Keratinocyte (primary cell): Measurements from ENCODE around the gene PLXNB2. TPM values are rescaled to one million over a fixed set of nuclear protein-coding genes. Genes with fewer than 3 reads are reported as not detected.

ENCODE experiments used
- DNase-seq: peaks from one replicate; pipeline ENCODE4 v3.0.0-alpha.2; 2011; ENCODE audit warnings: low read depth, missing footprints, low spot score
- FAIRE-seq: peaks from 2 replicates; lab custom pipeline; 2011; peaks lifted over from hg19 to GRCh38; lab: Jason Lieb, UNC
- H2AFZ ChIP-seq: 2 replicates; pipeline ENCODE4 v1.6.0; 2012; ENCODE audit warnings: low read length, control low read depth, inconsistent platforms; ENCODE audit not compliant: control insufficient read depth
- H3K27ac ChIP-seq: 2 replicates; pipeline ENCODE4 v1.5.1; 2011; ENCODE audit warnings: low read length; ENCODE audit not compliant: control insufficient read depth, insufficient read depth
- H3K27me3 ChIP-seq: 3 replicates; pipeline ENCODE4 v1.6.0; 2011; ENCODE audit warnings: low read length; ENCODE audit not compliant: control insufficient read depth, insufficient read depth; ENCODE audit errors: extremely low read depth
- H3K36me3 ChIP-seq, 2 experiments: 2 replicates in 1 of 2; 3 replicates in 1 of 2; pipeline ENCODE4 v1.5.1; 2011; ENCODE audit warnings: low read length in 2 of 2, mild to moderate bottlenecking in 1 of 2; ENCODE audit not compliant: control insufficient read depth in 2 of 2, insufficient read depth in 2 of 2; ENCODE audit errors: extremely low read depth in 1 of 2
- H3K4me1 ChIP-seq: 3 replicates; pipeline ENCODE4 v1.5.1; 2011; ENCODE audit warnings: low read length; ENCODE audit not compliant: control insufficient read depth, insufficient read depth; ENCODE audit errors: extremely low read depth
- H3K4me2 ChIP-seq: 3 replicates; pipeline ENCODE4 v1.6.0; 2011; ENCODE audit warnings: low read depth, low read length; ENCODE audit not compliant: control insufficient read depth, insufficient read depth; ENCODE audit errors: extremely low read depth
- H3K4me3 ChIP-seq, 3 experiments: fragments of 200-600 bp in 1 of 3; sonication (generic) in 1 of 3; 2 replicates in 2 of 3; 3 replicates in 1 of 3; pipeline ENCODE4 v1.5.1; 2011 to 2016; ENCODE audit warnings: low read length in 3 of 3, mild to moderate bottlenecking in 3 of 3, control low read depth in 2 of 3, inconsistent platforms in 1 of 3, low read depth in 1 of 3, mixed read lengths in 1 of 3, mixed run types in 1 of 3, moderate library complexity in 1 of 3; ENCODE audit not compliant: control insufficient read depth in 2 of 3, insufficient read depth in 2 of 3; ENCODE audit errors: extremely low read depth in 1 of 3
- H3K79me2 ChIP-seq: 2 replicates; pipeline ENCODE4 v1.6.0; 2012; ENCODE audit warnings: low read length; ENCODE audit not compliant: control insufficient read depth, insufficient read depth
- H3K9ac ChIP-seq: 3 replicates; pipeline ENCODE4 v1.6.0; 2011; ENCODE audit warnings: low read length; ENCODE audit not compliant: control insufficient read depth, insufficient read depth; ENCODE audit errors: extremely low read depth
- H3K9me1 ChIP-seq: 3 replicates; pipeline ENCODE4 v1.6.0; 2011; ENCODE audit warnings: low read length; ENCODE audit not compliant: control insufficient read depth, insufficient read depth; ENCODE audit errors: extremely low read depth
- H3K9me3 ChIP-seq: 2 replicates; pipeline ENCODE4 v1.5.1; 2012; ENCODE audit warnings: low read depth, low read length; ENCODE audit not compliant: control insufficient read depth
- H4K20me1 ChIP-seq: 3 replicates; pipeline ENCODE4 v1.6.0; 2011; ENCODE audit warnings: low read length; ENCODE audit not compliant: control insufficient read depth, insufficient read depth; ENCODE audit errors: extremely low read depth
- EZH2 ChIP-seq: IDR thresholded peaks from one replicate; pipeline ENCODE4 v1.6.1; 2012; ENCODE audit warnings: inconsistent platforms, mild to moderate bottlenecking, low read length, moderate library complexity
- dilution Hi-C: fragments of 300-500 bp; cut with MboI; formaldehyde crosslinking; loops from one replicate; pipeline ENCODE4 v1.7.0; 2020; ENCODE audit warnings: low sequenced_read_pairs; ENCODE audit not compliant: extremely low pct_ligation_motif_present
- polyA plus RNA-seq, 5 experiments: library from polyadenylated mRNA; depleted of rRNA in 3 of 5; stranded (reverse) in 3 of 5; stranded (forward) in 1 of 5; unstranded in 1 of 5; fragments of >200 nt; gene quantifications; 1 replicate in 1 of 5; 2 replicates in 3 of 5; 3 replicates in 1 of 5; pipeline versions ENCODE4 v1.2.1 to v1.2.3, GENCODE V29; 2011 to 2012; ENCODE audit warnings: missing spikeins in 2 of 5, low read depth in 1 of 5, low replicate concordance in 1 of 5
- TF ChIP-seq, protein P1 (sequence below), 3 experiments: IDR thresholded peaks in 1 of 3; conservative IDR thresholded peaks in 1 of 3; optimal IDR thresholded peaks in 1 of 3; 2 replicates in 2 of 3; 3 replicates in 1 of 3; pipeline versions ENCODE3 to v1.5.1; 2011; ENCODE audit warnings: low read length in 3 of 3, mild to moderate bottlenecking in 3 of 3, moderate library complexity in 2 of 3, control low read depth in 1 of 3, inconsistent platforms in 1 of 3; ENCODE audit not compliant: insufficient read depth in 2 of 3; ENCODE audit errors: extremely low read depth in 1 of 3

Gene PLXNB2
- polyA plus RNA-seq, 1 donor (not counting 4 experiments of a cell fraction or from before 2014, with no cell fraction given) = 44.3 TPM

DNA sequence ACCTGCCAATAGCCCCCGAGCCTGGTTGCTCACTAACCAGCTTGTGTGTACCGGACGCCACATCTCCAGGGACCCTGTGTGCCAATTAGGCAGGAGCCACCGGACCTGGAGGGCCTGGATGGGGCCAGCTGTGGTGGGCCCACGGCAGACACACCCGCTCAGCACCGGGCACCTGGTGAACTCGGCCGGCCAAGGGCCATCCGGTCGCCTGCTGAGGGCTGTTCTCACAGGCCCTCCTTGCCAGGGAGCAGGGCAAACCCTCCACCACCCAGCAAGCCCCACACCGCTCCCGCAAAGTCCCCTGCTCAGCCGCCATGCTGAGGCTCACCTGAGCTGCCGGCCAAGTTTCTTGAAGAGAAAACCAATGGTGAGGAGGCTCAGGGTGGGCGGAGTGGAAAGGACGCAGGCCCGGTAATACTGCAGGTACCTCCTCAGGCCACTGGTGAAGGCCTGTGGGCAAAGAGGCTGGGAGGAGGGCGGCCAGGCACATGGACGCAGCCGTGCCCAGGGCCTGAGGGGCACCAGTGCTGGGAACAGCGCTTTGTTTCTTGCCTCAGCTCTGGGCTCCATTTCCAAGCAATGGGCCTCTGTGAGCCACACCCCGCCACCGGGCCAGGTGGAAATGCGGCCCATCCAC lies 79.7 kb downstream of the PLXNB2 start:
- H3K9me3 ChIP-seq = no peaks in the 10 kb centered on the region
- no peak for DNase-seq
- no peaks in the 10 kb centered on the region for H3K9me1 ChIP-seq
- dilution Hi-C loops = no loop called here
- no peak overlapping the region for H3K4me3 ChIP-seq
- no peaks in the 10 kb centered on the region for H4K20me1 ChIP-seq
- no peaks in the 10 kb centered on the region for H3K27me3 ChIP-seq
- H3K9ac ChIP-seq = no peak overlapping the region
- no peaks in the 10 kb centered on the region for H3K79me2 ChIP-seq
- no peak for FAIRE-seq
- no peak overlapping the region for H2AFZ ChIP-seq
- H3K4me2 ChIP-seq = no peak overlapping the region
- peaks cover 6 to 24% of the 10 kb centered on the region in 2 experiments for H3K36me3 ChIP-seq
- no peaks in the 10 kb centered on the region for H3K4me1 ChIP-seq
- no peak overlapping the region for H3K27ac ChIP-seq
- no peak for TF ChIP-seq EZH2
- TF ChIP-seq, protein P1, sequence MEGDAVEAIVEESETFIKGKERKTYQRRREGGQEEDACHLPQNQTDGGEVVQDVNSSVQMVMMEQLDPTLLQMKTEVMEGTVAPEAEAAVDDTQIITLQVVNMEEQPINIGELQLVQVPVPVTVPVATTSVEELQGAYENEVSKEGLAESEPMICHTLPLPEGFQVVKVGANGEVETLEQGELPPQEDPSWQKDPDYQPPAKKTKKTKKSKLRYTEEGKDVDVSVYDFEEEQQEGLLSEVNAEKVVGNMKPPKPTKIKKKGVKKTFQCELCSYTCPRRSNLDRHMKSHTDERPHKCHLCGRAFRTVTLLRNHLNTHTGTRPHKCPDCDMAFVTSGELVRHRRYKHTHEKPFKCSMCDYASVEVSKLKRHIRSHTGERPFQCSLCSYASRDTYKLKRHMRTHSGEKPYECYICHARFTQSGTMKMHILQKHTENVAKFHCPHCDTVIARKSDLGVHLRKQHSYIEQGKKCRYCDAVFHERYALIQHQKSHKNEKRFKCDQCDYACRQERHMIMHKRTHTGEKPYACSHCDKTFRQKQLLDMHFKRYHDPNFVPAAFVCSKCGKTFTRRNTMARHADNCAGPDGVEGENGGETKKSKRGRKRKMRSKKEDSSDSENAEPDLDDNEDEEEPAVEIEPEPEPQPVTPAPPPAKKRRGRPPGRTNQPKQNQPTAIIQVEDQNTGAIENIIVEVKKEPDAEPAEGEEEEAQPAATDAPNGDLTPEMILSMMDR (optimal IDR thresholded peaks at IDR 0.05 in 1 of 3, IDR thresholded peaks at IDR 0.05 in 1 of 3, conservative IDR thresholded peaks at IDR 0.05 in 1 of 3; ENCODE audit: extremely low read depth in 1 of 3, insufficient read depth in 2 of 3, low read length in 3 of 3) = no peak

DNA sequence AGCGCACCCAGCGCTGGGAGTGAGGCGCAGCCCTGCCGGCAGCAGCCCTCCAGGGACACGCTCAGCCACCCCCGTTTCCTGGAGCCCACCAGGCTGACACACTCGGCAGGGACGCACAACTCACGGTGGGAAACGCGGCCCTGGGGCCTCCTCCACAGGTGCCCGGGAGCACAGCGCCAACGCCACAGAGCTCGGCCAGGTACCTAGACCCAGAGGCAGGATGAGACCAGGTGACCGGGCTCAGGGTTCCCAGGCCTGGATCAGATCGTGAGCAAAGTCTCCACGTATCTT lies 80.6 kb downstream of the PLXNB2 start:
- Histone ChIP-seq H3K79me2 (no peaks in the 10 kb centered on the region), H3K4me2 (no peak overlapping the region), H3K9me1 (no peaks in the 10 kb centered on the region), H3K4me1 (no peaks in the 10 kb centered on the region), H3K27me3 (no peaks in the 10 kb centered on the region), H3K27ac (no peak overlapping the region), H4K20me1 (no peaks in the 10 kb centered on the region), H3K9me3 (no peaks in the 10 kb centered on the region), H2AFZ (no peak overlapping the region), H3K36me3 (peaks cover 9 to 30% of the 10 kb centered on the region in 2 experiments), H3K9ac (no peak overlapping the region), H3K4me3 (no peak overlapping the region)
- TF ChIP-seq, protein P1 (optimal IDR thresholded peaks at IDR 0.05 in 1 of 3, IDR thresholded peaks at IDR 0.05 in 1 of 3, conservative IDR thresholded peaks at IDR 0.05 in 1 of 3; ENCODE audit: extremely low read depth in 1 of 3, insufficient read depth in 2 of 3, low read length in 3 of 3) = no peak
- TF ChIP-seq EZH2 = no peak
- FAIRE-seq (no peak), DNase-seq (no peak)
- dilution Hi-C loops = no loop called here
